ENCODE data around the gene NSUN5. TPM values are rescaled to one million over a fixed set of nuclear protein-coding genes. Genes with fewer than 3 reads are reported as not detected.
"Not testable (repeated sequence)": the region's sequence is repeated elsewhere in the genome, so short reads cannot be mapped to it uniquely, and the experiment has no call there.

Gene NSUN5
- total and polyA plus RNA-seq, 2 of the 8 experiments (the other 6 are each of a cell fraction or from before 2014, with no cell fraction given), result 56.2 to 89.0 TPM

DNA sequence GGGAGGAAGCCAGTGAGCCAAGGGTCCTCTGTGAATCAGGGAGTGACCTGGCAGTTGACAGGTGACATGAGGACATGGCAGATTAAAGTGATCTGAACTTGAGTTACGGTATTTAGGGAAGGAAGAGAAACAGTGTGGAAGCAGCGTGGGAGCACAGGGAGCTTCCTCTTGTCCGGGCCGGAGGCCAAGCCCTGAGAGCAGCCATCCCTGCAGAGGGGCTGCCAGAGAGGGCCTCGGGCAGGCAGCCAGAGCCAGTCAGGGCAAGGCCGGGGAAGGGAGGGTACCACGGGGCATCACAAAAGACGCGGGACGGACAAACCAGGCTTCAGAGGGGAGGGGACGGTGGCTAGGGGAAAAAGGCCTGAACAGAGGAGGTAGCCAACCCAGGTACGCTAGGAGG lies 8.8 kb downstream of the NSUN5 start:
- H4K5ac ChIP-seq (ENCODE audit: insufficient read length, low read depth, low read length); H4K20me1 ChIP-seq (replicated peaks in 1 of 2; ENCODE audit: control insufficient read depth in 1 of 2, insufficient read depth in 2 of 2, low read length in 2 of 2); H3K4me1 ChIP-seq (replicated peaks in 1 of 4; ENCODE audit: control insufficient read depth in 3 of 4, insufficient read depth in 4 of 4, low read length in 3 of 4); H3K9ac ChIP-seq (replicated peaks in 1 of 4; ENCODE audit: extremely low read depth in 1 of 4, low read depth in 3 of 4, low read length in 3 of 4); H3K9me3 ChIP-seq (ENCODE audit: insufficient read depth in 2 of 2, low read depth in 1 of 2, low read length in 1 of 2); POLR2A ChIA-PET (ENCODE audit: partially characterized antibody); H2AFZ ChIP-seq (ENCODE audit: low read length); H2BK15ac ChIP-seq (ENCODE audit: low read length); FAIRE-seq; H3K56ac ChIP-seq (replicated peaks; ENCODE audit: insufficient read length, low read depth, low read length); H4K8ac ChIP-seq (ENCODE audit: extremely low read depth, insufficient read depth, low read length); CTCF ChIA-PET (ENCODE audit: partially characterized antibody); H2AK5ac ChIP-seq (ENCODE audit: low read depth, low read length); H2BK12ac ChIP-seq (ENCODE audit: low read depth, low read length); H2BK5ac ChIP-seq (ENCODE audit: low read depth, low read length); H3K23ac ChIP-seq (ENCODE audit: insufficient read length); H3K23me2 ChIP-seq (ENCODE audit: low read depth, low read length); H3K27ac ChIP-seq (ENCODE audit: low read depth, low read length); H4K91ac ChIP-seq (replicated peaks; ENCODE audit: insufficient read length, low read length); H3K79me2 ChIP-seq (ENCODE audit: control insufficient read depth in 1 of 2, insufficient read depth in 2 of 2, low read length in 2 of 2); H3K14ac ChIP-seq (ENCODE audit: insufficient read length); H3K27me3 ChIP-seq (replicated peaks in 1 of 4; ENCODE audit: control insufficient read depth in 3 of 4, extremely low read depth in 1 of 4, insufficient read depth in 3 of 4, low read length in 3 of 4); H3K4me3 ChIP-seq (ENCODE audit: extremely low read depth in 1 of 4, insufficient read depth in 2 of 4, low read depth in 3 of 4, low read length in 4 of 4); H3K4me2 ChIP-seq (ENCODE audit: insufficient read depth in 1 of 2, low read depth in 2 of 2, low read length in 2 of 2); H3K4ac ChIP-seq (replicated peaks; ENCODE audit: insufficient read length, low read depth, low read length); H2BK20ac ChIP-seq (ENCODE audit: low read length); H3K79me1 ChIP-seq (ENCODE audit: low read depth, low read length); H3K18ac ChIP-seq (ENCODE audit: extremely low read depth, low read length); H2BK120ac ChIP-seq (replicated peaks; ENCODE audit: low read depth, low read length): not testable (repeated sequence)
- peaks cover 7 to 18% (median 13%) of the 10 kb centered on the region in 4 experiments for H3K36me3 ChIP-seq (ENCODE audit: control insufficient read depth in 2 of 4, insufficient read depth in 4 of 4, low read length in 3 of 4)
- peak in 1 of 2 experiments; percentile 37 for DNase-seq (ENCODE audit: low read depth in 1 of 2, low spot score in 2 of 2)
- WGBS, 2 experiments (ENCODE audit: extremely low coverage in 1 of 2, insufficient coverage in 1 of 2, insufficient read length in 1 of 2, insufficient replicate concordance in 2 of 2, low coverage in 1 of 2, low lambda C conversion rate in 2 of 2, missing lambda C conversion rate in 1 of 2), result 80% methylated on average over 1 of the region's 12 CpGs; no CpG with 5 or more reads in 1 of the 2 experiments

- 100% methylated on average over 16 of the region's 27 CpGs; no CpG with 5 or more reads in 1 of the 2 experiments for WGBS, 2 experiments (ENCODE audit: extremely low coverage in 1 of 2, insufficient coverage in 1 of 2, insufficient read length in 1 of 2, insufficient replicate concordance in 2 of 2, low coverage in 1 of 2, low lambda C conversion rate in 2 of 2, missing lambda C conversion rate in 1 of 2)
- H3K56ac ChIP-seq (replicated peaks; ENCODE audit: insufficient read length, low read depth, low read length); H4K20me1 ChIP-seq (replicated peaks in 1 of 2; ENCODE audit: control insufficient read depth in 1 of 2, insufficient read depth in 2 of 2, low read length in 2 of 2); POLR2A ChIA-PET (ENCODE audit: partially characterized antibody); H3K18ac ChIP-seq (ENCODE audit: extremely low read depth, low read length); CTCF ChIA-PET (ENCODE audit: partially characterized antibody); H3K27ac ChIP-seq (ENCODE audit: low read depth, low read length); H3K14ac ChIP-seq (ENCODE audit: insufficient read length); H2AK5ac ChIP-seq (ENCODE audit: low read depth, low read length); H3K9ac ChIP-seq (replicated peaks in 1 of 4; ENCODE audit: extremely low read depth in 1 of 4, low read depth in 3 of 4, low read length in 3 of 4); H4K8ac ChIP-seq (ENCODE audit: extremely low read depth, insufficient read depth, low read length); FAIRE-seq; H3K9me3 ChIP-seq (ENCODE audit: insufficient read depth in 2 of 2, low read depth in 1 of 2, low read length in 1 of 2); H2BK20ac ChIP-seq (ENCODE audit: low read length); H3K23ac ChIP-seq (ENCODE audit: insufficient read length); H4K91ac ChIP-seq (replicated peaks; ENCODE audit: insufficient read length, low read length); H3K36me3 ChIP-seq (ENCODE audit: control insufficient read depth in 2 of 4, insufficient read depth in 4 of 4, low read length in 3 of 4); H3K79me1 ChIP-seq (ENCODE audit: low read depth, low read length); H3K27me3 ChIP-seq (replicated peaks in 1 of 4; ENCODE audit: control insufficient read depth in 3 of 4, extremely low read depth in 1 of 4, insufficient read depth in 3 of 4, low read length in 3 of 4); H3K23me2 ChIP-seq (ENCODE audit: low read depth, low read length); H2BK5ac ChIP-seq (ENCODE audit: low read depth, low read length); H2BK15ac ChIP-seq (ENCODE audit: low read length); H3K4ac ChIP-seq (replicated peaks; ENCODE audit: insufficient read length, low read depth, low read length); H4K5ac ChIP-seq (ENCODE audit: insufficient read length, low read depth, low read length); H3K4me1 ChIP-seq (replicated peaks in 1 of 4; ENCODE audit: control insufficient read depth in 3 of 4, insufficient read depth in 4 of 4, low read length in 3 of 4); H3K4me3 ChIP-seq (ENCODE audit: extremely low read depth in 1 of 4, insufficient read depth in 2 of 4, low read depth in 3 of 4, low read length in 4 of 4); H3K4me2 ChIP-seq (ENCODE audit: insufficient read depth in 1 of 2, low read depth in 2 of 2, low read length in 2 of 2); H3K79me2 ChIP-seq (ENCODE audit: control insufficient read depth in 1 of 2, insufficient read depth in 2 of 2, low read length in 2 of 2); H2AFZ ChIP-seq (ENCODE audit: low read length); H2BK12ac ChIP-seq (ENCODE audit: low read depth, low read length); H2BK120ac ChIP-seq (replicated peaks; ENCODE audit: low read depth, low read length): not testable (repeated sequence)
- peak in 1 of 2 experiments; percentile 37 for DNase-seq (ENCODE audit: low read depth in 1 of 2, low spot score in 2 of 2)
Measured at GRCh38 chr7:73297706-73298105, 10.9 kb downstream of the NSUN5 start.
